ENCODE measurements around the gene ACVRL1. TPM values are rescaled to one million over a fixed set of nuclear protein-coding genes. Genes with fewer than 3 reads are reported as not detected.

ACVRL1 gene
- total RNA-seq, 1 donor, result 10.8 TPM

DNA sequence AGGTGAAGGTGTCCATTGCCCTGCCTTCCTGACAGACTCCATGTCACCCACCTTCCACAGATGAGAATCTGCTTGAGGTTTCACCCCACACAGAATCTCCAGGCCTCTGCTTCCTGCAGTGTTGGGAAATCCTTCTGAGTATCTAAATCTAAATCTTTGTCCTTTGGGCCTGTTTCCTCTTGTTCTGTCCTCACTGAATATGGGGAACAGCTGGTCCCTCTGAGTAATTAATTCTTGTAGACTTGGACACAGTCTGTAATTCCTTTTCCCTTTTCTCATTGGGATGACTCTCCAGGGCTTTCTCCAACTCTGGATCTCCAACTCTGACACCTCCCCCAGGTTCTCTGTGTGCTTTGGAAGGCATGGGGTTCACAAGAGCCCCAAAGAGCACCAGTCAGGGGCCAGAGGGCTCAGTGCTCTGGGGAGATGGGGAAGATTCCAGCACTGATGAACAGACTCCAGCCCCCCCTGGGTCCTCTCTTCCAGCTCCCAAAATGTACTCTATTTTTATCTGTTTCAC, 2.3 kb upstream of the ACVRL1 start:
- TF ChIP-seq, protein P1, sequence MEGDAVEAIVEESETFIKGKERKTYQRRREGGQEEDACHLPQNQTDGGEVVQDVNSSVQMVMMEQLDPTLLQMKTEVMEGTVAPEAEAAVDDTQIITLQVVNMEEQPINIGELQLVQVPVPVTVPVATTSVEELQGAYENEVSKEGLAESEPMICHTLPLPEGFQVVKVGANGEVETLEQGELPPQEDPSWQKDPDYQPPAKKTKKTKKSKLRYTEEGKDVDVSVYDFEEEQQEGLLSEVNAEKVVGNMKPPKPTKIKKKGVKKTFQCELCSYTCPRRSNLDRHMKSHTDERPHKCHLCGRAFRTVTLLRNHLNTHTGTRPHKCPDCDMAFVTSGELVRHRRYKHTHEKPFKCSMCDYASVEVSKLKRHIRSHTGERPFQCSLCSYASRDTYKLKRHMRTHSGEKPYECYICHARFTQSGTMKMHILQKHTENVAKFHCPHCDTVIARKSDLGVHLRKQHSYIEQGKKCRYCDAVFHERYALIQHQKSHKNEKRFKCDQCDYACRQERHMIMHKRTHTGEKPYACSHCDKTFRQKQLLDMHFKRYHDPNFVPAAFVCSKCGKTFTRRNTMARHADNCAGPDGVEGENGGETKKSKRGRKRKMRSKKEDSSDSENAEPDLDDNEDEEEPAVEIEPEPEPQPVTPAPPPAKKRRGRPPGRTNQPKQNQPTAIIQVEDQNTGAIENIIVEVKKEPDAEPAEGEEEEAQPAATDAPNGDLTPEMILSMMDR (IDR thresholded peaks at IDR 0.05; ENCODE audit: insufficient read depth, low read depth, low read length), result no peak
- peak; percentile 81 for DNase-seq (ENCODE audit: low read depth)
- H3K4me3 ChIP-seq (ENCODE audit: low read depth, low read length), result no peak overlapping the region

DNA sequence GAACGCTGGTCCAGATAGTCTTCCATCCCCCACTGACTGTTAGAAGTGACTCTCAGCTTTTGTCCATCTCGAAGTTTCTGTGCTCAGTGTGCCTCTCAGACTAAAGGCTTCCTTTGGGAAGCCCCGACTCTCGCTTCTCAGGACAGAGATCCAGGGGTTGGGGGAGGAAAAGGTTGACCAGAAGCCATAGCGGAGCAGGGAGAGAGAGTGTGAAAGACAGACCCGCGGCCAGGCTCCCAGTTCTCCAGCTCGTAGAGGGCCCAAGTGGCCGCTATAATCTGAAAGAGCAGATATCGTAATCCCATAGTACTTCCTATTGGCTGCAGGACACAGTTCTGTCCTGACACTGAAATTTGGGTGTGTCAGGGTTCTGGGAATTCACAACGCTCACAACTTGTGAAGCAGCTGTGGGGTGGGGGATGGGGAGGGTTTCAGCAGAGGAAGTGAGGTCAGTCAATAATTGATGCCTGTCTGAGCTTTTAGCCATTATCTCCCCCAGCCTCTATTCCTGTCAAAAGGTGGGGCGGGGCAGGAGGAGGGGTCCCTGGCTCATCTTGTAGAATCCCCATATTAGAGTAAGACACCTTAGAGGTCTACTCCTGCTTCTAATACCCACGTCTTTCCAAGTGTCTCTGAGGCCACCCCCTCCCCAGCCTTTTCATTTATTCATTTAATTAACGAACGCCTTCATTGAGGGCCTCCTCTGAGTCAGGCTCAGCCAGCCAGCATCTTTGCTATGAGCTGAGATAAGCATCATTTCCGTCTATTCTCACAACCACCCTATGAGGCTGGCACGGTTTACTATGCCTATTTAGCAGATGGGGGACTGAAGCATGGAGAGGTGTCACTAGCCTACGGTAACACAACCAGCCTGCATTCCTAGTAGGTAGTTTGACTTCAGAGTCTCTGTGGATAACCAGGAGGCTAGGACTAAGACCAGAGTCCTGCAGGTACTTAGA, 1.6 kb upstream of the ACVRL1 start:
- no peak overlapping the region for H3K4me3 ChIP-seq (ENCODE audit: low read depth, low read length)
- DNase-seq (ENCODE audit: low read depth), result peak; percentile 87
- TF ChIP-seq, protein P1 (IDR thresholded peaks at IDR 0.05; ENCODE audit: insufficient read depth, low read depth, low read length), result no peak

DNA sequence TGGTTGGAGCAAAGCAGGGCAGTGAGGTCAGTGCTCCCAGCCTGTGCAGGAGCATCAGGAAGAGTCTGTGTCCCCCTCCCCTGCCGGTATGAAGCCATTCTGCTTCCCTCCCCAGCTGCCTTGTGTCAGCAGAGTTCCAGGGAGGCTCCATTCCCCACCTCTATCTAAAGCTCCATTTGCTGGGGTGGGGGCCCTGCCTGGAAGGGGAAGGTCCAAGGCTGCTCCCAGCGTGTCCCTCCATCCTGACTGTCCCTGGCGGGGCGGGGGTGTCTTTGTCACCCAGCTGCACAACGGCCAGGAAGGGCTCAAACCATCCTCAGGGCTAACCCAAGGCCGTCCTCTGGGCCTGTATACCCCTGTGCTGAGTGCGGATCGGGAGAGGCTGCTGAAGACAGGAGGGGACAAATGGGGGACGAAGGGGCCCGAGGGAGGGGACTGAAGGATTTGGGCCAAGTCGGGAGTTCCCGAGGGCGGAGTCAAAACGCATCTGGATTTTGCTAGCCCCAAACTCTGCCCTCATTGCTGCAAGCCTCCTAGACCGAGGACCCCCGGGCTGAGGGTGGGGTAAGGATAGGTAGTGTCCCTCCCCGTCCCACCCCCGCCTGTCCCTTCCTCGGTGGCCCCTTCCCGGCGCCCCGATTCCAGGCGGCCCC, 748 bp upstream of the ACVRL1 start:
- peak overlapping the region; percentile 54 for H3K4me3 ChIP-seq (ENCODE audit: low read depth, low read length)
- DNase-seq (ENCODE audit: low read depth), result no peak
- TF ChIP-seq, protein P1 (IDR thresholded peaks at IDR 0.05; ENCODE audit: insufficient read depth, low read depth, low read length), result no peak

DNA sequence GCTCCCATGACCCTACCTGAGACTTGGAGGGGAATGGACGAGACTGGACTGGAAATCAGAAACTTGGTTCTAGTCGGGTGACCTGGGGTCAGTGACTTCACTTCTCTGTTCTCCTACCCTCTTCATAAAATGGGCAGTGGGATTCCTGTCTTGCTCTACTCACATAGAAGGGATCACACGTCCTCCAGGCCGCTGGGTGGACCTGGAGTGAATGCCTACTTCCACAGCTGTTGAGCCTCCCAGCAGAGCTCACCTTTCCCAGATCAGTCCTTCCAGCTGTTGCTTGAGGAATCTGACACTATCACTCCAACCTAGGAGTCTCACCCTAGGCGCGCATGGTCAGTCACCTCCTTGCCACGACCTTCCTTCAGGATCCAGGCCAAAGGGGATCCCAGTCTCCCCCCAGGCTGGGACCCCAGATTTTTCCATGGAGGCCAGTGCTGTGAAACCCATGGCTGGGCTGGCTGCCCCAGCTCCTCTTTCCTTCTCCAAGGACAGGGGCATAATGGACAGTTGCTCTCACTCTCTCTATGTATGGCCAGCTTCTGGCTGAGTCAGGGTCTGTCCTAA, 637 bp downstream of the ACVRL1 start:
- TF ChIP-seq, protein P1 (IDR thresholded peaks at IDR 0.05; ENCODE audit: insufficient read depth, low read depth, low read length), result no peak
- DNase-seq (ENCODE audit: low read depth), result no peak
- H3K4me3 ChIP-seq (ENCODE audit: low read depth, low read length), result peak overlapping the region; percentile 54

DNA sequence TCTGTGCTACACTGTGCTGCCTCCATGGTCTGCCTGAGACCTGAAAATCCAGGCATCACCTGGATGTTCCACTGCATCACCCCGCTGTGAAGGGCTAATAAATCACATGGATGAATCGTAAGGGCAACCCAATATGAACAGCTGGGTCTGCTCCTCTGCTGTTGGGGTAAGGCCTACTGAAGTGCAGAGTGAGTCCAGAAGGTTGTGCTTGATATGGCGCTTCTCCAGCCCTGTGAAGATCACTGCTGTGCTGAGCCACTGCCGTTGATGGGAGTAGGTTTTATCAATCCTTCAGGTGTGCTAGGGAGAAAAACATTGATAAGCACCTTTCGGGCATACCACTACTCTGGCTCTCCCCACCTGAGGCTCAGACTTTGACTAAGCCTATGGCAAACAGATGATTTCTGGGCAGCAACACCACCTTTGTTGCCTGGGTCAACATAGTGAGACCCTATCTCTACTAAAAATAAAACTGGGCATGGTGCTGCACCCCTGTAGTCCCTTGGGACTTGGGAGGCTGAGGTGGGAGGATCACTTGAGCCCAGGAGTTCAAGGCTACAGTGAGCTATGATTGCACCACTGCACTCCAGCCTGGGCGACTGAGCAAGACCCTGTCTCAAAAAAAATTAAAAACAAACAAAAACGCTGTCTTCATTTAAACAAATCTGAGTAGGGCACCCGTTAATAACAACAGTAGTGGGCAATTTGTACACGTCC, 1.7 kb downstream of the ACVRL1 start:
- TF ChIP-seq, protein P1 (IDR thresholded peaks at IDR 0.05; ENCODE audit: insufficient read depth, low read depth, low read length), result no peak
- no peak overlapping the region for H3K4me3 ChIP-seq (ENCODE audit: low read depth, low read length)
- no peak for DNase-seq (ENCODE audit: low read depth)

DNA sequence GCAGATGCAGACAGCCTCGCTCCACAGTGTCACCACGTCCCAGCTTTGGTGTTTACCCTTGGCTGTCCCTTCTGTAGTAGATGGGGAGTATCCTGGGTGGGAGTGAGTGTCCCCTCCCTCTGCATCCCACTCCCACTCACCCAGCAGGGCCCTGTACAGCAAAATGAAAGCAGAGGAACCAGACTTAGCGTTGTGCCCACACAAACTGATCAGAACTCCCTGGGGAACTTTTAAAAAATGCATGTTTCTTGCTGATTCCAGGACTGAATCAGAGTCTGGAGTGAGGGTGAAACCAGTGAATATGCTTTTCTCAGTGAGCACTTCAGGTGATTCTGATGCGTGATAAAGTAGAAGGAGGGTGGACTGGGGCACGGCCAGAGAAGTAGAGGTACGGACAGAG, 2.9 kb downstream of the ACVRL1 start:
- no peak for DNase-seq (ENCODE audit: low read depth)
- TF ChIP-seq, protein P1 (IDR thresholded peaks at IDR 0.05; ENCODE audit: insufficient read depth, low read depth, low read length), result no peak
- no peak overlapping the region for H3K4me3 ChIP-seq (ENCODE audit: low read depth, low read length)
